Progenitor cell of endocrine pancreas (in vitro differentiated cells): Measurements from ENCODE around the gene TPD52L1. TPM values are rescaled to one million over a fixed set of nuclear protein-coding genes. Genes with fewer than 3 reads are reported as not detected.
A peak's percentile ranks its signal among the peaks of the same experiment; 100 is the strongest.

Experiments
- DNase-seq: peaks from one replicate; pipeline ENCODE4 v3.0.0; 2021; ENCODE audit warnings: low spot score; ENCODE audit not compliant: unreplicated experiment
- H3K27ac Mint-ChIP-seq: 2 replicates; pipeline ENCODE4 v1.8.0; 2021; ENCODE audit warnings: mild to moderate bottlenecking, moderate library complexity, mixed read lengths
- H3K27me3 Mint-ChIP-seq: 2 replicates; pipeline ENCODE4 v1.8.0; 2021; ENCODE audit warnings: mixed read lengths
- H3K36me3 Mint-ChIP-seq: 2 replicates; pipeline ENCODE4 v1.8.0; 2022; ENCODE audit warnings: mixed read lengths; ENCODE audit not compliant: insufficient read depth
- H3K4me1 Mint-ChIP-seq: 2 replicates; pipeline ENCODE4 v1.8.0; 2021; ENCODE audit warnings: low read depth, mixed read lengths
- H3K4me3 Mint-ChIP-seq: 2 replicates; pipeline ENCODE4 v1.8.0; 2021; ENCODE audit warnings: low read depth, mild to moderate bottlenecking, moderate library complexity, mixed read lengths
- H3K9me3 Mint-ChIP-seq: 2 replicates; pipeline ENCODE4 v1.8.0; 2021; ENCODE audit warnings: low read depth, mixed read lengths
- CTCF ChIP-seq: fragments of 200-600 bp; sonication (generic); IDR thresholded peaks from one replicate; pipeline ENCODE4 v1.5.0; 2021; ENCODE audit warnings: antibody characterized with exemption, mild to moderate bottlenecking; ENCODE audit not compliant: unreplicated experiment
- total RNA-seq: library from RNA; stranded (reverse); gene quantifications from 2 replicates; pipeline ENCODE4 v1.2.1, GENCODE V29; 2021

TPD52L1 gene
- total RNA-seq, 1 donor from 2014 or later: 33.8 TPM

- peak overlapping the region; percentile 85 for H3K4me3 Mint-ChIP-seq
- H3K27me3 Mint-ChIP-seq: peaks cover 5% of the 10 kb centered on the region
- H3K9me3 Mint-ChIP-seq: peaks cover 3% of the 10 kb centered on the region
- peaks cover 16% of the 10 kb centered on the region for H3K4me1 Mint-ChIP-seq
- no peak for DNase-seq
- peaks cover 24% of the 10 kb centered on the region for H3K36me3 Mint-ChIP-seq
- peak overlapping the region; percentile 95 for H3K27ac Mint-ChIP-seq
- TF ChIP-seq CTCF: no peak
These were observed 147.4 kb downstream of the TPD52L1 start for GRCh38 chr6:125300992-125301434.

GRCh38 chr6:125301435-125302391 is 148.1 kb downstream of the TPD52L1 start, which contains the start of gene HDDC2:
TSS of gene HDDC2 (minus strand) at chr6:125301967. CDS start at chr6:125301932, 35 bp downstream.
- TF ChIP-seq CTCF: no peak
- peaks cover 5% of the 10 kb centered on the region for H3K27me3 Mint-ChIP-seq

GRCh38 chr6:125302840-125303511 is 149.4 kb downstream of the TPD52L1 start:
- DNase-seq: no peak
- H3K27me3 Mint-ChIP-seq: peaks cover 5% of the 10 kb centered on the region
- peaks cover 3% of the 10 kb centered on the region for H3K9me3 Mint-ChIP-seq
- H3K36me3 Mint-ChIP-seq: peaks cover 13% of the 10 kb centered on the region
- TF ChIP-seq CTCF: no peak
- peaks cover 16% of the 10 kb centered on the region for H3K4me1 Mint-ChIP-seq
- peak overlapping the region; percentile 85 for H3K4me3 Mint-ChIP-seq
- no peak overlapping the region for H3K27ac Mint-ChIP-seq

More at GRCh38 chr6:125301435-125302391, 148.1 kb downstream of the TPD52L1 start, which contains the start of gene HDDC2:
- peaks cover 21% of the 10 kb centered on the region for H3K36me3 Mint-ChIP-seq
- DNase-seq: peak; percentile 65
- H3K27ac Mint-ChIP-seq: peak within 1 kb of the TSS; percentile 95
- H3K4me3 Mint-ChIP-seq: peak within 1 kb of the TSS; percentile 85
- H3K9me3 Mint-ChIP-seq: peaks cover 3% of the 10 kb centered on the region
- H3K4me1 Mint-ChIP-seq: peaks cover 16% of the 10 kb centered on the region

GRCh38 chr6:125303512-125303854 is 149.9 kb downstream of the TPD52L1 start:
- Mint-ChIP-seq H3K4me3 (no peak overlapping the region), H3K9me3 (peaks cover 3% of the 10 kb centered on the region), H3K27me3 (peaks cover 5% of the 10 kb centered on the region), H3K27ac (no peak overlapping the region), H3K4me1 (peaks cover 16% of the 10 kb centered on the region), H3K36me3 (peaks cover 9% of the 10 kb centered on the region)
- TF ChIP-seq CTCF: no peak
- DNase-seq: no peak

- Mint-ChIP-seq H3K9me3 (peaks cover 3% of the 10 kb centered on the region), H3K36me3 (no peaks in the 10 kb centered on the region), H3K4me3 (no peak overlapping the region), H3K27ac (no peak overlapping the region), H3K27me3 (peaks cover 5% of the 10 kb centered on the region), H3K4me1 (peaks cover 9% of the 10 kb centered on the region)
- DNase-seq: no peak
- no peak for TF ChIP-seq CTCF
These were observed 151.5 kb downstream of the TPD52L1 start for GRCh38 chr6:125304970-125305660.
